ENCODE measurements around the gene TMTC1.

TMTC1 gene

GRCh38 chr12:29547151-29547632, 236.6 kb downstream of the TMTC1 start:
- Histone ChIP-seq H3K9me2 (ENCODE audit: low read depth, low read length) (no peaks in the 10 kb centered on the region), H3K27ac (ENCODE audit: low read depth, low read length, poor library complexity, severe bottlenecking) (no peak overlapping the region), H3K4me1 (ENCODE audit: insufficient read depth, low read length, severe bottlenecking) (no peaks in the 10 kb centered on the region), H3K36me3 (ENCODE audit: insufficient read depth, low read length) (no peaks in the 10 kb centered on the region), H3K9me3 (ENCODE audit: low read length) (no peaks in the 10 kb centered on the region), H2AFZ (ENCODE audit: low read length) (no peak overlapping the region), H3K27me3 (ENCODE audit: insufficient read depth, low read length) (no peaks in the 10 kb centered on the region), H3F3A (ENCODE audit: insufficient read depth, low read length) (no peaks in the 10 kb centered on the region), H3K4me3 (ENCODE audit: low read depth, low read length, poor library complexity, severe bottlenecking) (no peak overlapping the region), H4K20me1 (ENCODE audit: insufficient read depth, low read length) (no peaks in the 10 kb centered on the region), H3K79me2 (ENCODE audit: insufficient read depth, low read length) (no peaks in the 10 kb centered on the region), H3K4me2 (ENCODE audit: low read length) (no peak overlapping the region), H3K9ac (ENCODE audit: low read length) (no peak overlapping the region)
- no peak for TF ChIP-seq EZH2 (IDR thresholded peaks at IDR 0.05; ENCODE audit: borderline replicate concordance, low read length)
- no peak for TF ChIP-seq CTCF (IDR thresholded peaks at IDR 0.05; ENCODE audit: low read length)

DNA sequence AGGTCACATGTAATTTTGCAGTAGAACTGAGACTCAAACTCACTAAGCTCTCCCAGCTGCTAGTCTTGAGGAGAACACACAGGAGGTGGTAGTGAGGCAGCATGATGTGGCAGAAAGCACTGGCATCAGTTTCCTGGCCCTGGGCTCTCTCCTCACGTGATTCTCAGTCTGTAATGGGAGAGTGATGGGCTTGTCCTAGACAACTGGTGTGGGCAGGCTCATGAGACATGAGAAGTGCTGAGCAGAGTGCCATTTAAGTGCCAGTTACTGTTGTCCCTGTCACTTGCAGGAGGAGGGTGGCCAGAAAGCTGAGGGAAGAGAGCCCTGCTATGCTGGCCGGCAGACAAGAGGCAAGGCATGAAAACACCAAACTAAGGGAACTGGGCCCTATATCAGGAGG, 237.7 kb downstream of the TMTC1 start:
- no peak overlapping the region for H3K27ac ChIP-seq (ENCODE audit: low read depth, low read length, poor library complexity, severe bottlenecking)
- no peaks in the 10 kb centered on the region for H3K4me1 ChIP-seq (ENCODE audit: insufficient read depth, low read length, severe bottlenecking)
- no peaks in the 10 kb centered on the region for H3K27me3 ChIP-seq (ENCODE audit: insufficient read depth, low read length)
- H3K9me2 ChIP-seq (ENCODE audit: low read depth, low read length), result no peaks in the 10 kb centered on the region
- no peak overlapping the region for H3K4me2 ChIP-seq (ENCODE audit: low read length)
- TF ChIP-seq EZH2 (IDR thresholded peaks at IDR 0.05; ENCODE audit: borderline replicate concordance, low read length), result no peak
- TF ChIP-seq CTCF (IDR thresholded peaks at IDR 0.05; ENCODE audit: low read length), result no peak
- no peaks in the 10 kb centered on the region for H3K36me3 ChIP-seq (ENCODE audit: insufficient read depth, low read length)
- no peak overlapping the region for H3K9ac ChIP-seq (ENCODE audit: low read length)
- H3K4me3 ChIP-seq (ENCODE audit: low read depth, low read length, poor library complexity, severe bottlenecking), result no peak overlapping the region
- H3F3A ChIP-seq (ENCODE audit: insufficient read depth, low read length), result no peaks in the 10 kb centered on the region
- H3K9me3 ChIP-seq (ENCODE audit: low read length), result no peaks in the 10 kb centered on the region
- H2AFZ ChIP-seq (ENCODE audit: low read length), result no peak overlapping the region
- no peaks in the 10 kb centered on the region for H4K20me1 ChIP-seq (ENCODE audit: insufficient read depth, low read length)
- H3K79me2 ChIP-seq (ENCODE audit: insufficient read depth, low read length), result no peaks in the 10 kb centered on the region

DNA sequence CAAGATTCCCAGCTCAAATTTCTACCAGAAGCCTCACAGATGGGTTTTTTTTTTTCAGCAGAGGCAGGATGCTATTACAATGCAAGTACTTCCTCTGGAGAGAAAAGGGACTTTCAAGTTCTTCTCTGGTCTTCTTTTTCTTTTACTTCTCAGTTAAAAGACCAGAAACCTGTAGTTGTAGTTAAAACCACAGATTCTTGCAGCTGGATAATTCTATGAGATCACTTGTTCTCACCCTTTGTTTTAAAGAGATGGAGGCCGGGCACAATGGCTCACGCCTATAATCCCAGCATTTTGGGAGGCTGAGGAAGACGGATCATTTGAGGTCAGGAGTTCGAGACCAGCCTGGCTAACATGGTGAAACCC, 238.7 kb downstream of the TMTC1 start:
- Histone ChIP-seq H3K36me3 (ENCODE audit: insufficient read depth, low read length) (no peaks in the 10 kb centered on the region), H3K9me2 (ENCODE audit: low read depth, low read length) (no peaks in the 10 kb centered on the region), H3K4me2 (ENCODE audit: low read length) (no peak overlapping the region), H3F3A (ENCODE audit: insufficient read depth, low read length) (no peaks in the 10 kb centered on the region), H3K9ac (ENCODE audit: low read length) (no peak overlapping the region), H2AFZ (ENCODE audit: low read length) (no peak overlapping the region), H3K4me1 (ENCODE audit: insufficient read depth, low read length, severe bottlenecking) (no peaks in the 10 kb centered on the region), H3K27me3 (ENCODE audit: insufficient read depth, low read length) (no peaks in the 10 kb centered on the region), H3K9me3 (ENCODE audit: low read length) (no peaks in the 10 kb centered on the region), H3K79me2 (ENCODE audit: insufficient read depth, low read length) (no peaks in the 10 kb centered on the region), H3K4me3 (ENCODE audit: low read depth, low read length, poor library complexity, severe bottlenecking) (no peak overlapping the region), H4K20me1 (ENCODE audit: insufficient read depth, low read length) (no peaks in the 10 kb centered on the region), H3K27ac (ENCODE audit: low read depth, low read length, poor library complexity, severe bottlenecking) (no peak overlapping the region)
- TF ChIP-seq EZH2 (IDR thresholded peaks at IDR 0.05; ENCODE audit: borderline replicate concordance, low read length), result no peak
- no peak for TF ChIP-seq CTCF (IDR thresholded peaks at IDR 0.05; ENCODE audit: low read length)

Measured in OCI-LY1 (cell line).